H54 (cell line): ENCODE results near the gene STAU1.
"Not testable (repeated sequence)": the region's sequence is repeated elsewhere in the genome, so short reads cannot be mapped to it uniquely, and the experiment has no call there.

Experiments
- DNase-seq: peaks from one replicate; pipeline ENCODE4 v3.0.0; 2011; ENCODE audit warnings: low spot score, mixed read lengths; ENCODE audit not compliant: insufficient read length
- FAIRE-seq: peaks from 3 replicates; lab custom pipeline; 2011; peaks lifted over from hg19 to GRCh38; lab: Jason Lieb, UNC
- POLR2A ChIP-seq: IDR thresholded peaks from 2 replicates; pipeline ENCODE4 v1.6.1; 2011; ENCODE audit warnings: low read depth, mild to moderate bottlenecking, low read length

STAU1 gene

GRCh38 chr20:49110767-49111694 lies 77.1 kb downstream of the STAU1 start:
- DNase-seq (no peak), FAIRE-seq (no peak)
- TF ChIP-seq POLR2A: no peak

DNA sequence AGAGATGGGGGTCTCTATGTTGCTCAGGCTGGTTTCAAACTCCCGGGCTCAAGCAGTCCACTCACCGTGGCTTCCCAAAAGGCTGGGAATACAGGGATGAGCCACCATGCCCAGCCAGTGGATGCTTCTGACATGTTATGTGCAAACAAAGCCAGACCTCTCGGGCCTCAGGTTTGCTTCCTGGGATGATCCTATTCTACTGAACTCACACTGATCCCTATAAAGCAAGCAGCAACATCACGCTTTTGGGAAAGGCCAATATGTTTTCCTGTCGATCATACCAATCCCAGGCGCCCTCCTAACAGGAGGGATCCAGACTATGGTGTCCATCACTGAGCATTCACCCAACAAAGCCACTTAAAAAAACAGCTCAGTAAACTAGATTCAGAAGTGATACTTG lies 81.8 kb downstream of the STAU1 start:
- TF ChIP-seq POLR2A: no peak
- FAIRE-seq (no peak), DNase-seq (no peak)

GRCh38 chr20:49104979-49105547 lies 83.1 kb downstream of the STAU1 start:
- not testable (repeated sequence) for FAIRE-seq, DNase-seq

DNA sequence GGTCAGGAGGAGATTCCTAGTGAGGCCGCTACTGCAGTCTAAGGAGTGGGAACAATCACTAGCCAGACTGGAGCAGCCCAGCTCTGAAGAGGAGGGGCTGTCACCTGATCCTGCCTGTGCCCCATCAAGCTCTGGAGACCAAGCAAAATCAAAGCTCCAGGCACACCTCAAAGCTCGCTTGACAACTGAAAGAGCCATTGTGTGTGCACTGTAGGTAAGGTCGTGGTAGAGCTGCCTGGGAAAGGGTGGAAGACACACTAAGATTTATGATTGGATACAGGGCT lies 83.8 kb downstream of the STAU1 start:
- DNase-seq: no peak
- FAIRE-seq: no peak
- no peak for TF ChIP-seq POLR2A

GRCh38 chr20:49103647-49104364 lies 84.3 kb downstream of the STAU1 start:
- TF ChIP-seq POLR2A: no peak
- DNase-seq (no peak), FAIRE-seq (no peak)

DNA sequence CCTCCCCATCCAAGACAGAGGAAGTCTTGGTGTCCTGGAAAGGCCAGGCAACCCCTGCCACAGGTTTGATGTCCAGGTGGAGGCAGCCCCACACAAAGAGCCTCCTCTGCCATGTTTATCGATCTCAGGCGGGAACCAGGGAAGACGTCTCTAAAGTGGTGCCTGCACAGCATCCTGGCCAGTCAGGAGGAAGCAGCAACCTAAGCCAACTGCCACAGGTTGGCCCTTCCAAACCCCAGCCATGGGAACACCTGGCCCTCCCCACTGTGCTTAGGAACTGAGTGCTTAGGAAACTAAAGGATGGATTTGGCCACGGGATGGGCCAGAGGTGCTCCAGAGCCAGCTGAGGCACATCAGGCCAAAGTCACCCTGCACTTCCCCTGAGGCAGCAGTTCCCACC lies 85.1 kb downstream of the STAU1 start:
- DNase-seq (no peak), FAIRE-seq (no peak)
- TF ChIP-seq POLR2A: no peak

- FAIRE-seq (no peak), DNase-seq (no peak)
- TF ChIP-seq POLR2A: no peak
Measured at GRCh38 chr20:49100972-49101371, 87.2 kb downstream of the STAU1 start.

GRCh38 chr20:49100292-49100691 lies 87.8 kb downstream of the STAU1 start:
- not testable (repeated sequence) for FAIRE-seq, DNase-seq

GRCh38 chr20:49099011-49099410 lies 89.1 kb downstream of the STAU1 start:
- FAIRE-seq: no peak
- no peak for TF ChIP-seq POLR2A

GRCh38 chr20:49098136-49098535 lies 90.0 kb downstream of the STAU1 start:
- no peak for FAIRE-seq
- no peak for DNase-seq
- no peak for TF ChIP-seq POLR2A

More at GRCh38 chr20:49099011-49099410, 89.1 kb downstream of the STAU1 start:
- no peak for DNase-seq

DNA sequence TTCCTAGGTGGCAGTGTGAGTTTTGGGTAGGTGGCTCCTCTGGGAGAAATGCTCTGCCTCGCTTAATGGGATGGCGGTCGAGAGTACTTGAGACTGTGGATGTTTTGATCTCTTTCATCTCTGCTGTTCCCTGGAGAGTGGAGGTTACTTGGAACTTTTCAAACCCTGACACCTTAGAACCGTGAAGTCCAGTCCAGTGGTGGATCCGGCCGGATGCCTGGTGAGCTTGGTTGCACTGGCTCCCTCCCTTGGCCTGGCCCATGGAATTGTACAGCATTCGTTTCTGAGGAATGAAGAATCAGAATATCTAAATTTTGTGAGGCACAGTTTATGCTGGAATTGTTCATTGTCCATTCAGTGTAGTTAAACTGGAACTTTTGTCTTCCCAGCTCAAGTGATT lies 91.0 kb downstream of the STAU1 start:
- no peak for DNase-seq
- FAIRE-seq: no peak
- TF ChIP-seq POLR2A: no peak

GRCh38 chr20:49096203-49096730 lies 91.9 kb downstream of the STAU1 start:
- no peak for DNase-seq
- FAIRE-seq: no peak
- no peak for TF ChIP-seq POLR2A

DNA sequence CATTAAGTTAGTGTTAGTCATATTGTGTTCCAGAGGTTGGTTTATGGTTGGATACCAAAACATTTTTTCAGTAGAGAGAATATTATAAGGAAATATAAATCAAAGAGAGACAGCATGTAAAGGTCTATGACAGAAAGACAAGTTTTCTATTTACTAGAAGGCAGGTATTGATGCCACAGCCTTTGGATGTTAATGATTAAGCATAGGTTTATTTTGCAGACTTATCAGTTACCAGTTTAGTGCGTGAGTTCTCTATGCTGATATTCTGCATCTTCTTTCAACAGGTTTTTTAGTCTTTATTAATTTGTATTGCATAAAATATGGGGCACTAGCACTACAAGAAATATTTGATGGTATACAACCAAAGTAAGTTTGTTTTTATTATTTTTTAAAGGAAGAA lies 96.4 kb downstream of the STAU1 start:
- FAIRE-seq (no peak), DNase-seq (no peak)

DNA sequence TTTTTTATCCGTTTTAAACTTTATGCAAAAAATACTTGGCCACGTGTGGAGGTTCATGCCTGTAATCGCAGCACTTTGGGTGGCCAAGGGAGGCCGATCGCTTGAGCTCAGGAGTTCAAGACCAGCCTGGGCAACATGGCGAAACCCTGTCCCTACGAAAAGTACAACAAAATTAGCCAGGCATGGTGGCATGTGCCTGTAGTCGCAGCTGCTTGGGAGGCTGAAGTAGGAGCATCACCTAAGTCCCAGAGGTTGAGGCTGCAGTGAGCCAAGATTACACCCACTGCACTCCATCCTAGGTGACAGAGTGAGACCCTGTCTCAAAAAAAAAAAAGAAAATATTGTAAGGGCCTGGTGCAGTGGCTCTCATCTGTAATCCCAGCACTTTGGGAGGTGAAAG lies 97.0 kb downstream of the STAU1 start:
- no peak for DNase-seq
- TF ChIP-seq POLR2A: no peak
- no peak for FAIRE-seq

More for the DNA sequence above, 96.4 kb downstream of the STAU1 start:
- no peak for TF ChIP-seq POLR2A

DNA sequence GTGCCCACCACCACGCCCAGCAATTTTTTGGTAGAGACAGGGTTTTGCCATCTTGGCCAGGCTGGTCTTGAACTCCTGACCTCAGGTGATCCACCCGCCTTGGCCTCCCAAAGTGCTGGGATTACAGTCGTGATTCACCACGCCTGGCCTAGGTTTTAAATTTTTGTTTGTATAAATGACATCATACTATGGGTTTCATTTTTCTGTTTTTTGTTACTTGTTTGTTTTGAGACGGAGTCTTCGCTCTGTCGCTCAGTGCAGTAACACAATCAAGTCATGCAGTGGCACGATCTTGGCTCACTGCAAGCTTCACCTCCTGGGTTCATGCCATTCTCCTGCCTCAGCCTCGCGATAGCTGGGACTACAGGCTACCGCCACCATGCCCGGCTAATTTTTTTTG lies 105.8 kb downstream of the STAU1 start:
- not testable (repeated sequence) for DNase-seq, FAIRE-seq
